ENCODE results near the gene ANXA8. TPM values are rescaled to one million over a fixed set of nuclear protein-coding genes. Genes with fewer than 3 reads are reported as not detected.
"Not testable (repeated sequence)": the region's sequence is repeated elsewhere in the genome, so short reads cannot be mapped to it uniquely, and the experiment has no call there.

ANXA8 gene
- total RNA-seq, 2 donors from 2014 or later, result 10.3 to 39.8 TPM

DNA sequence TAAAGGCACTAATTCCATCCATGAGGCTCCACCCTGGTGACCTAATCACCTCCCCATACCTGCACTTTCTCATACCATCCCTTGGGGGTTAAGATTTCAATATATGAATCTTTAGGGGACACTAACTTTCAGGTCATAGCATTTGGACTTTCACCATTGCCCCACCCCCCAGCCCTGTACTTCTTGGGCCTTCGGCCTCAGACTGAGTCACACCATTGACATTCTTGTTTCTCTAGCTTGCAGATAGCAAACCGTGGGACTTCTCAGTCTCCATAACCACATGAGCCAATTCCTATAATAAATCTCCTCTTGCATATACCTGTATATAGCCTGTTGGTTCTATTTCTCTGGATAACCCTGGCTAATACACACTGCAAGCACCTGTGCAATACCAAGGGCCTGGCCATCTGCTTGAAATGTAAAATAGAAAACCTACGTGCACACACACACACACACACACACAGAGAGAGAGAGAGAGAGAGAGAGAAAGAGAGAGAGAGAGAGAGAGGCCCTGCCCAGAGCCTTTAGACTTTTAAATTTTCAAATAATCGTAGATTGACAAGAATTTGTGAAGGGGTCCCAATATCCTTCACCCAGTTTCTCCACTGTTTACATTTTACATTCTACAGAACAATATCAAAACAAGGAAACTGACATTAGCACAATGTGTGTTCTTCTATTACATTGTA lies 25.3 kb downstream of the ANXA8 start:
- no peak for DNase-seq (ENCODE audit: low spot score)
- no peak for TF ChIP-seq CTCF (IDR thresholded peaks at IDR 0.05)
- no peak overlapping the region for H3K27ac ChIP-seq

GRCh38 chr10:47457826-47458225 lies 26.1 kb downstream of the ANXA8 start:
- no peak overlapping the region for H3K4me3 ChIP-seq
- no peak for TF ChIP-seq CTCF (IDR thresholded peaks at IDR 0.05)
- DNase-seq (ENCODE audit: low spot score), result no peak
- H3K27me3 ChIP-seq, result no peaks in the 10 kb centered on the region
- no peaks in the 10 kb centered on the region for H3K9me3 ChIP-seq
- H3K4me1 ChIP-seq, result no peaks in the 10 kb centered on the region
- no peak overlapping the region for H3K27ac ChIP-seq
- H3K36me3 ChIP-seq, result no peaks in the 10 kb centered on the region

More for the DNA sequence above, 25.3 kb downstream of the ANXA8 start:
- Histone ChIP-seq H3K4me1 (no peaks in the 10 kb centered on the region), H3K9me3 (no peaks in the 10 kb centered on the region), H3K36me3 (no peaks in the 10 kb centered on the region), H3K4me3 (no peak overlapping the region), H3K27me3 (no peaks in the 10 kb centered on the region)

DNA sequence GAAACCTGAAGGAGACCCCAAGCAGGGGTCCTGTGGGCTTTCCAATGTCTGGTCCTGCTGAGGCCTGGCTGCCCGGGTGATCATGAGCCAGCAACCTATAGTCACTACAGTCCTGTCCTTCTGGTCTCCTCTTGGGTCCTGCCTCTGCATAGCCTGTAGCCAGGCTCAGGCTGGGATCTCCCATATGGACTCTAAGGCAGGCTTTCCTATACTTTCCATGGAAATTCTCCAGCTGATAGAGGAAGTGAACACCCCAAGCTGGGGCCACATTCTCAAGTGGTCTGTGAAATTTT lies 26.4 kb downstream of the ANXA8 start:
- TF ChIP-seq CTCF (IDR thresholded peaks at IDR 0.05), result no peak
- Histone ChIP-seq H3K36me3 (no peaks in the 10 kb centered on the region), H3K9me3 (no peaks in the 10 kb centered on the region), H3K27ac (no peak overlapping the region), H3K27me3 (no peaks in the 10 kb centered on the region), H3K4me3 (no peak overlapping the region), H3K4me1 (no peaks in the 10 kb centered on the region)
- DNase-seq (ENCODE audit: low spot score), result no peak

GRCh38 chr10:47456794-47457527 lies 27.0 kb downstream of the ANXA8 start:
- no peak for TF ChIP-seq CTCF (IDR thresholded peaks at IDR 0.05)
- Histone ChIP-seq H3K4me1 (no peaks in the 10 kb centered on the region), H3K27ac (no peak overlapping the region), H3K36me3 (no peaks in the 10 kb centered on the region), H3K4me3 (no peak overlapping the region), H3K27me3 (no peaks in the 10 kb centered on the region), H3K9me3 (no peaks in the 10 kb centered on the region)
- no peak for DNase-seq (ENCODE audit: low spot score)

DNA sequence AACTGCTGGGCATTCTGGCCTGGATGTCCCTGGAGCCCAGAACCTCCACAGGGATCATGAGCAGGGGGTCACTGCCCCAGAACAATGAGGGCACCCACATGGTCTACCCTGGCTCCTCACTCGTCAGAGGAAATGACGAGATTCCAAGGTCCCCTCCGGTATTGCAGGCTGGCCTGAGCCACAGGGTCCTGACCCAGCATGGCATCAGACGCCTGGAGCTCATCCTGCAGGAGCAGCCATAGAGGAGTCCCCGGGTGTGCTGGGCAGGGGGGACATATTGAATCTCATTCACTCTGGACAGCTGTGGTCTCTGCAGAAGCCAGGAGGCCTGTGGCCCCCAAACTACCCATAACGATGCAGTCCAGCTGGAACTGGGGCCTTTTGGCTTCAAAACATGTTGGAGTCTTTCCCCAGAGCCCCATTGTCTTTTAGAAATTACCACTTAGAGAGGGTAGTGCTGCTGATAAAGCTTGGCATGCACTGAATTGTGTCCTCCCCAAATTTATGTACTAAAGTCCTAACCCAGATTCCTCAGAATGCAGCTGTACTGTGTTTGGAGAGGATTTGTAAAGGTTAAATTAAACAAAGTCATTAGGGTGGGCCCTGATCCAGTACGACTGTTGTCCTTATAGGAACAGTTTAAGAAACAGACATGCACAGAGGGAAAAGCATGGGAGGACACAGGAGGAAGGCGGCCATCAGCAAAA lies 27.7 kb downstream of the ANXA8 start:
- Histone ChIP-seq H3K4me3 (no peak overlapping the region), H3K27ac (no peak overlapping the region), H3K36me3 (no peaks in the 10 kb centered on the region), H3K4me1 (no peaks in the 10 kb centered on the region), H3K27me3 (no peaks in the 10 kb centered on the region), H3K9me3 (no peaks in the 10 kb centered on the region)
- TF ChIP-seq CTCF (IDR thresholded peaks at IDR 0.05), result no peak
- DNase-seq (ENCODE audit: low spot score), result no peak

GRCh38 chr10:47455350-47456078 lies 28.4 kb downstream of the ANXA8 start:
- H3K36me3 ChIP-seq; H3K9me3 ChIP-seq; H3K27me3 ChIP-seq; H3K4me3 ChIP-seq; DNase-seq (ENCODE audit: low spot score); H3K4me1 ChIP-seq; H3K27ac ChIP-seq: not testable (repeated sequence)
